ENCODE data around the gene IFNA7.
"Not testable (repeated sequence)": the region's sequence is repeated elsewhere in the genome, so short reads cannot be mapped to it uniquely, and the experiment has no call there.

IFNA7 gene

GRCh38 chr9:21202105-21202504 is at the start of gene IFNA7:
IFNA7 (minus strand) TSS chr9:21202205; CDS start chr9:21202165, 40 bp downstream.
- DNase-seq (ENCODE audit: low read depth); H3K4me3 ChIP-seq (ENCODE audit: low read depth, low read length): not testable (repeated sequence)

- TF ChIP-seq CTCF (IDR thresholded peaks at IDR 0.05; ENCODE audit: low read depth, low read length, missing control alignments) = no peak
- H3K4me3 ChIP-seq (ENCODE audit: low read depth, low read length) = no peak overlapping the region
- no peak for DNase-seq (ENCODE audit: low read depth)
Observed at GRCh38 chr9:21251638-21252037, 49.6 kb upstream of the IFNA7 start.

- DNase-seq (ENCODE audit: low read depth) = no peak
- TF ChIP-seq CTCF (IDR thresholded peaks at IDR 0.05; ENCODE audit: low read depth, low read length, missing control alignments) = no peak
- H3K4me3 ChIP-seq (ENCODE audit: low read depth, low read length) = no peak overlapping the region
Observed at GRCh38 chr9:21251190-21251589, 49.2 kb upstream of the IFNA7 start.

GRCh38 chr9:21244836-21245235 is 42.8 kb upstream of the IFNA7 start:
- no peak for DNase-seq (ENCODE audit: low read depth)
- no peak overlapping the region for H3K4me3 ChIP-seq (ENCODE audit: low read depth, low read length)
- TF ChIP-seq CTCF (IDR thresholded peaks at IDR 0.05; ENCODE audit: low read depth, low read length, missing control alignments) = no peak

- DNase-seq (ENCODE audit: low read depth) = no peak
- no peak within 1 kb of the TSS for H3K4me3 ChIP-seq (ENCODE audit: low read depth, low read length)
- no peak for TF ChIP-seq CTCF (IDR thresholded peaks at IDR 0.05; ENCODE audit: low read depth, low read length, missing control alignments)
Observed at GRCh38 chr9:21239911-21240310, 37.9 kb upstream of the IFNA7 start, which contains the start of gene IFNA14. IFNA14 (minus strand) TSS chr9:21240005; CDS start chr9:21239935, 70 bp downstream.

GRCh38 chr9:21236360-21236714 is 34.3 kb upstream of the IFNA7 start:
- DNase-seq (ENCODE audit: low read depth); H3K4me3 ChIP-seq (ENCODE audit: low read depth, low read length): not testable (repeated sequence)

GRCh38 chr9:21235468-21236359 is 33.7 kb upstream of the IFNA7 start:
- peak; percentile 68 for TF ChIP-seq CTCF (IDR thresholded peaks at IDR 0.05; ENCODE audit: low read depth, low read length, missing control alignments)
- H3K4me3 ChIP-seq (ENCODE audit: low read depth, low read length) = not testable (repeated sequence)
- peak; percentile 27 for DNase-seq (ENCODE audit: low read depth)

- no peak for TF ChIP-seq CTCF (IDR thresholded peaks at IDR 0.05; ENCODE audit: low read depth, low read length, missing control alignments)
- DNase-seq (ENCODE audit: low read depth) = no peak
Observed at GRCh38 chr9:21234153-21234687, 32.2 kb upstream of the IFNA7 start.

More at GRCh38 chr9:21234153-21234687, 32.2 kb upstream of the IFNA7 start:
- H3K4me3 ChIP-seq (ENCODE audit: low read depth, low read length) = no peak overlapping the region
